ENCODE measurements around the gene FOXR1.

Gene FOXR1

GRCh38 chr11:119026970-119027369, 55.4 kb downstream of the FOXR1 start:
- DNase-seq (ENCODE audit: low read depth in 2 of 2), result no peak

- no peak for DNase-seq (ENCODE audit: low read depth in 2 of 2)
These were observed 56.2 kb downstream of the FOXR1 start for GRCh38 chr11:119027561-119028345.

DNA sequence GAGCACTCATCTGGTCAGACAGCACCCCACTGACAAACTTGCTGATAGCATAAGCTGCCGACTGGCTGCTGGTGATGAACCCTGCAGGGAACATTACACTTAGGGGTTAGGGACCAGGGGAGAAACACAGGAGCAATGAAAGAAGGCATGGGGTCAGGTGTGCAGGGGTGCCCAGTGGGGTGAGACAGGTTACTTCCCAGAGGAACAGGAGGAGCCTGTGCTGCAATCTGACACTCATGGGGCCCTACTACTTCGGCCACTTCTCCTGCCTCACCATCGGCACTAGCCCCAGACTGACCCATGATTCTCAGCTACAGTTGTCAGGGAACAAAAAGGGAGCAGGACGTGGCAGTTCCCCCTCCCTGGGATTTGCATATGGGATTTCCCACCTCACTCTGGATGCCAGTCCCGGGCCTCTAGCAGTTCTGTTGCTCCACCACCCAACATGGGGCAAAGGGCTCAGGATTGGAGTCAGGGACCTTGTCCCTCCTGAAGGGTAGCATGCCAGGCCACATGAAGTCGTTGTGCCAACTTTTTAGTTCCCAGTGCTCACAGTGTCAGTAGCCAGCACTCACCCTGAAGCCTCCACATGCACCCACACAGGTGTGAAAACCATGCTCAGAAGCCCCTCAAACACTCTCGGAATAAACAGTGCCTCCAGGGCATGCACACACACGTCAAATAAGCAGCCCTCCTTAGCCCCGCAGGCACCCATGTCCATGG, 56.9 kb downstream of the FOXR1 start:
- no peak for DNase-seq (ENCODE audit: low read depth in 2 of 2)

GRCh38 chr11:119029069-119029339, 57.4 kb downstream of the FOXR1 start:
- DNase-seq (ENCODE audit: low read depth in 2 of 2), result no peak

DNA sequence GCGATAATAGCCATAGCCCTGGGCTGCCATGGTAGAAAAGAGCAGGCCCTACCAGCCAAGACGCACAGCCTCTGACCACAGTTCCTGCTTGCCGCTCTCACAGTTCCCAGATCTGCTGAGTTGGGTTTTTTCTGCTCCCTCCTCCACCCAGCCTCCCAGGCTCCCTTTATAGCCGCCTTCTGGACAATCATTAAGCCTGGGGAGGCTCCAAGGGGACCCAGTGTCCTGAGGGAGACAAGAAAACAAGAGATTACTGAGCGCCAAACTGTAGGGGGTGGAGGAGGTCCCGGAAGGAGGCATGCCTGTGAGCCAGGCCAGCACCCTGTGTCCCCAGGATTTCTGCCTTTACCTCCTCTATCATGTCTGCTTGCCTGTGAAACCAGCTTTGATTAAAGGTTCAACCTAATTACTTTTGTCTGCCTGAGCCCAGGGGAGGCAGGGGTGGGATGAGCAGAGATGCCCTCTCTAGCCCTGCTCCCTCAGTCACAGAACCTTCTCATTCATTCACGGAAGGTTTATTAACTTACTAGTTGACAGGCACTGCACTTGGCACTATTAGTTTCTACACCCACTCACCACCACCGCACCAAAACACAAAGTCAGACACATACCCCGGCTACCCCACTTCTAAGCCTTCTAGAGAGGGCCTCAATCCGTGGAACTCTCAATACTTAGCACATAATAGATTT, 57.9 kb downstream of the FOXR1 start:
- DNase-seq (ENCODE audit: low read depth in 2 of 2), result peak in 1 of 2 donors; percentile 37

DNA sequence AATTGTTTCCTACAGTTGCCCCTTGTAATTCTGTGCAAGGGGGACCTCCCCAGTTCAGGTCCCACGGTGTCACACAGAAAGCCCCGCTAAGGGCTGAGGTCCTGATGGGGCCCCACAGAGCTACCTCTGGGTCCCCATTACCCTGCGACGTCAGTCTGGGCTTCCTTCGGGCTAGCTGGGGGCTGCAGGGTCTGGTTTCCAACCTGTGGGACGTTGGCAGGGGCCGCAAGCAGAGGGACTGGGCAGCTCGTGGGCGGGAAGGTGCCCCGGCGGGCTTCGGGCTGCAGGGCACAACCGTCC, 58.4 kb downstream of the FOXR1 start:
- DNase-seq (ENCODE audit: low read depth in 2 of 2), result no peak

GRCh38 chr11:119030329-119031047, 58.9 kb downstream of the FOXR1 start, which contains the start of gene SLC37A4:
TSS of gene SLC37A4 (minus strand) at chr11:119030877.
- peak; percentile 98 to 100 for DNase-seq (ENCODE audit: low read depth in 2 of 2)
